HuH-7.5 (cell line): Measurements from ENCODE around the gene SORBS2.

ENCODE experiments used
- DNase-seq: peaks from one replicate; pipeline ENCODE4 v3.0.0; 2011; ENCODE audit warnings: low spot score

Gene SORBS2

GRCh38 chr4:185774845-185775680, 36.9 kb downstream of the SORBS2 start:
- no peak for DNase-seq

GRCh38 chr4:185774131-185774653, 37.8 kb downstream of the SORBS2 start:
- no peak for DNase-seq

GRCh38 chr4:185773419-185773818, 38.6 kb downstream of the SORBS2 start:
- no peak for DNase-seq

GRCh38 chr4:185772391-185773093, 39.5 kb downstream of the SORBS2 start:
- DNase-seq: no peak

GRCh38 chr4:185771711-185772390, 40.1 kb downstream of the SORBS2 start:
- no peak for DNase-seq

- no peak for DNase-seq
Observed at GRCh38 chr4:185767528-185767927, 44.5 kb downstream of the SORBS2 start.

GRCh38 chr4:185764876-185765275, 47.1 kb downstream of the SORBS2 start:
- DNase-seq: no peak

GRCh38 chr4:185761352-185762235, 50.4 kb downstream of the SORBS2 start:
- no peak for DNase-seq

GRCh38 chr4:185758807-185759206, 53.2 kb downstream of the SORBS2 start:
- DNase-seq: no peak

- no peak for DNase-seq
Observed at GRCh38 chr4:185755451-185755850, 56.5 kb downstream of the SORBS2 start.

- DNase-seq: no peak
Observed at GRCh38 chr4:185754961-185755360, 57.0 kb downstream of the SORBS2 start.

- DNase-seq: no peak
Observed at GRCh38 chr4:185752872-185753271, 59.1 kb downstream of the SORBS2 start.

GRCh38 chr4:185749858-185750257, 62.1 kb downstream of the SORBS2 start:
- no peak for DNase-seq

- no peak for DNase-seq
Observed at GRCh38 chr4:185748901-185749390, 63.0 kb downstream of the SORBS2 start.

GRCh38 chr4:185745891-185746290, 66.1 kb downstream of the SORBS2 start:
- no peak for DNase-seq

- no peak for DNase-seq
Observed at GRCh38 chr4:185744946-185745345, 67.0 kb downstream of the SORBS2 start.

- no peak for DNase-seq
Observed at GRCh38 chr4:185744488-185744862, 67.5 kb downstream of the SORBS2 start.

- DNase-seq: no peak
Observed at GRCh38 chr4:185743722-185744487, 68.1 kb downstream of the SORBS2 start.

- DNase-seq: no peak
Observed at GRCh38 chr4:185742766-185743165, 69.2 kb downstream of the SORBS2 start.

GRCh38 chr4:185741795-185742194, 70.2 kb downstream of the SORBS2 start:
- no peak for DNase-seq

- no peak for DNase-seq
Observed at GRCh38 chr4:185740471-185740873, 71.5 kb downstream of the SORBS2 start.
